ENCODE results near the gene GUCY1B1. TPM values are rescaled to one million over a fixed set of nuclear protein-coding genes. Genes with fewer than 3 reads are reported as not detected.

The GUCY1B1 gene
- total and polyA plus RNA-seq, 2 donors (not counting 1 experiment from before 2014, with no cell fraction given): 37.8 to 38.1 TPM

GRCh38 chr4:155789391-155789790 is 30.6 kb downstream of the GUCY1B1 start:
- Histone ChIP-seq H4K20me1 (ENCODE audit: control insufficient read depth, extremely low read depth, insufficient read depth, low read length) (no peaks in the 10 kb centered on the region), H3K36me3 (ENCODE audit: control insufficient read depth, insufficient read depth, low read length) (no peaks in the 10 kb centered on the region), H3K4me3 (replicated peaks in 1 of 4; ENCODE audit: control extremely low read depth in 1 of 4, insufficient read depth in 1 of 4, low read depth in 3 of 4, low read length in 4 of 4) (peak overlapping the region in 1 of 4 experiments; percentile 22), H3K27ac (ENCODE audit: insufficient read depth, low read length) (no peak overlapping the region), H3K9me3 (ENCODE audit: control insufficient read depth, insufficient read depth, low read depth, low read length) (no peaks in the 10 kb centered on the region), H2AFZ (ENCODE audit: low read length) (peak overlapping the region; percentile 61), H3K4me1 (ENCODE audit: control insufficient read depth, extremely low read depth, insufficient read depth, low read length) (peaks cover 2% of the 10 kb centered on the region), H3K9ac (ENCODE audit: insufficient read depth, low read length) (no peak overlapping the region), H3K27me3 (ENCODE audit: control insufficient read depth, insufficient read depth, low read length) (no peaks in the 10 kb centered on the region), H3K4me2 (ENCODE audit: extremely low read depth, insufficient read depth, low read length) (peak overlapping the region; percentile 71), H3K79me2 (ENCODE audit: control insufficient read depth, insufficient read depth, low read length) (no peaks in the 10 kb centered on the region)
- peak in 1 of 2 donors; percentile 17 for DNase-seq (ENCODE audit: low read depth in 2 of 2)
- TF ChIP-seq CTCF (conservative IDR thresholded peaks at IDR 0.05 in 1 of 2, IDR thresholded peaks at IDR 0.05 in 1 of 2; ENCODE audit: low read depth in 1 of 2, low read length in 2 of 2) (no peak), EZH2 (IDR thresholded peaks at IDR 0.05; ENCODE audit: low read length, missing control alignments) (no peak)

GRCh38 chr4:155789982-155790381 is 31.2 kb downstream of the GUCY1B1 start:
- H3K4me3 ChIP-seq (replicated peaks in 1 of 4; ENCODE audit: control extremely low read depth in 1 of 4, insufficient read depth in 1 of 4, low read depth in 3 of 4, low read length in 4 of 4): no peak overlapping the region
- no peaks in the 10 kb centered on the region for H3K27me3 ChIP-seq (ENCODE audit: control insufficient read depth, insufficient read depth, low read length)
- no peaks in the 10 kb centered on the region for H3K9me3 ChIP-seq (ENCODE audit: control insufficient read depth, insufficient read depth, low read depth, low read length)
- no peaks in the 10 kb centered on the region for H3K36me3 ChIP-seq (ENCODE audit: control insufficient read depth, insufficient read depth, low read length)
- peaks cover 2% of the 10 kb centered on the region for H3K4me1 ChIP-seq (ENCODE audit: control insufficient read depth, extremely low read depth, insufficient read depth, low read length)
- no peaks in the 10 kb centered on the region for H3K79me2 ChIP-seq (ENCODE audit: control insufficient read depth, insufficient read depth, low read length)
- DNase-seq (ENCODE audit: low read depth in 2 of 2): no peak
- no peak overlapping the region for H3K27ac ChIP-seq (ENCODE audit: insufficient read depth, low read length)
- no peaks in the 10 kb centered on the region for H4K20me1 ChIP-seq (ENCODE audit: control insufficient read depth, extremely low read depth, insufficient read depth, low read length)
- TF ChIP-seq EZH2 (IDR thresholded peaks at IDR 0.05; ENCODE audit: low read length, missing control alignments): no peak
- no peak for TF ChIP-seq CTCF (conservative IDR thresholded peaks at IDR 0.05 in 1 of 2, IDR thresholded peaks at IDR 0.05 in 1 of 2; ENCODE audit: low read depth in 1 of 2, low read length in 2 of 2)
- no peak overlapping the region for H2AFZ ChIP-seq (ENCODE audit: low read length)
- no peak overlapping the region for H3K9ac ChIP-seq (ENCODE audit: insufficient read depth, low read length)
- H3K4me2 ChIP-seq (ENCODE audit: extremely low read depth, insufficient read depth, low read length): no peak overlapping the region

GRCh38 chr4:155794589-155795236 is 35.9 kb downstream of the GUCY1B1 start:
- Histone ChIP-seq H4K20me1 (ENCODE audit: control insufficient read depth, extremely low read depth, insufficient read depth, low read length) (no peaks in the 10 kb centered on the region), H3K36me3 (ENCODE audit: control insufficient read depth, insufficient read depth, low read length) (no peaks in the 10 kb centered on the region), H3K4me1 (ENCODE audit: control insufficient read depth, extremely low read depth, insufficient read depth, low read length) (no peaks in the 10 kb centered on the region), H3K27me3 (ENCODE audit: control insufficient read depth, insufficient read depth, low read length) (no peaks in the 10 kb centered on the region), H3K4me3 (replicated peaks in 1 of 4; ENCODE audit: control extremely low read depth in 1 of 4, insufficient read depth in 1 of 4, low read depth in 3 of 4, low read length in 4 of 4) (no peak overlapping the region), H3K9ac (ENCODE audit: insufficient read depth, low read length) (no peak overlapping the region), H3K9me3 (ENCODE audit: control insufficient read depth, insufficient read depth, low read depth, low read length) (no peaks in the 10 kb centered on the region), H2AFZ (ENCODE audit: low read length) (no peak overlapping the region), H3K4me2 (ENCODE audit: extremely low read depth, insufficient read depth, low read length) (no peak overlapping the region), H3K27ac (ENCODE audit: insufficient read depth, low read length) (no peak overlapping the region), H3K79me2 (ENCODE audit: control insufficient read depth, insufficient read depth, low read length) (no peaks in the 10 kb centered on the region)
- DNase-seq (ENCODE audit: low read depth in 2 of 2): peak in 1 of 2 donors; percentile 17
- TF ChIP-seq CTCF (conservative IDR thresholded peaks at IDR 0.05 in 1 of 2, IDR thresholded peaks at IDR 0.05 in 1 of 2; ENCODE audit: low read depth in 1 of 2, low read length in 2 of 2) (no peak), EZH2 (IDR thresholded peaks at IDR 0.05; ENCODE audit: low read length, missing control alignments) (no peak)

Data from fibroblast of lung (primary cell).